ENCODE data around the gene SLCO6A1.

GRCh38 chr5:102368392-102368791 lies 130.4 kb downstream of the SLCO6A1 start:
- TF ChIP-seq CTCF (IDR thresholded peaks at IDR 0.05 in 8 of 11, conservative IDR thresholded peaks at IDR 0.05 in 3 of 11): no peak
- no peak for TF ChIP-seq POLR2AphosphoS5 (IDR thresholded peaks at IDR 0.05)

Data from spleen (tissue), 7 donors.